NCI-H2227 treated with DMSO at 0.1 percent for 48 hours (cell line): ENCODE measurements around the gene SAXO1.
"Not testable (repeated sequence)": the region's sequence is repeated elsewhere in the genome, so short reads cannot be mapped to it uniquely, and the experiment has no call there.

Source experiments
- DNase-seq: peaks from one replicate; lab custom pipeline; 2025; lab: John Stamatoyannopoulos, UW

SAXO1 gene

DNA sequence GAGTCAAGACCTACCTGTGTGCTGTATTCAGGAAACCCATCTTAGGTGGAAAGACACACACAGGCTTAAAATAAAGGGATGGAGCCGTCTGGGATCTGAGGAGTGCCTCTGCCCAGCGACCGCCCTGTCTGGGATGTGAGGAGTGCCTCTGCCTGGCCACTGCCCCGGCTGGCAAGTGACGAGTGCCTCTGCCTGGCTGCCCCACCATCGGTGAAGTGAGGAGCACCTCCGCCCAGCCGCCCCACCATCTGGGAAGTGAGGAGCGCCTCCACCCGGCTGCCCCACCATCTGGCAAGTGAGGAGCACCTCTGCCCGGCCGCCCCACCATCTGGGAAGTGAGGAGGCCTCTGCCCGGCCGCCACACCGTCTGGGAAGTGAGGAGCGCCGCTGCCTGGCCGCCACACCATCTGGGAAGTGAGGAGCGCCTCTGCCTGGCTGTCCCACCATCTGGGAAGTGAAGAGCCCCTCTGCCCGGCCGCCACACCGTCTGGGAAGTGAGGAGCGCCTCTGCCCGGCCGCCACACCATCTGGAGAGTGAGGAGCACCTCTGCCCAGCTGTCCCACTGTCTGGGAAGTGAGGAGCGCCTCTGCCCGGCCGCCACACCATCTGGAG lies 33.7 kb downstream of the SAXO1 start:
- no peak for DNase-seq

DNA sequence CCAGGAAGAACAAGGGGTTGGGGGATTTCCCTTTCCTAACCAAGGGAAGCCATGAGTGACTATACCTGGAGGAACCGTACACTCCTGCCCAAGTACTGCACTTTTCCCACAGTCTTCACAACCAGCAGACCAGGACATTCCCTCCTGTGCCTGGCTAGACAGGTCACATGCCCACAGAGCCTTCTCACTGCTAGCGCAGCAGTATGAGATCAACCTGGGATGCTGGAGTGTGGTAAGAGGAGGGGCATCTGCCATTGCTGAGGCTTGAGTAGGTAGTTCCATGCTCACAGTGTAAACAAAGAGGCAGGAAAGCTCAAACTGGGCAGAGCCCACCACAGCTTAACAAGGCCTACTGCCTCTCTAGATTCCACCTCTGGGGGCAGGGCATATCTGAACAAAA lies 35.9 kb downstream of the SAXO1 start:
- DNase-seq: no peak

DNA sequence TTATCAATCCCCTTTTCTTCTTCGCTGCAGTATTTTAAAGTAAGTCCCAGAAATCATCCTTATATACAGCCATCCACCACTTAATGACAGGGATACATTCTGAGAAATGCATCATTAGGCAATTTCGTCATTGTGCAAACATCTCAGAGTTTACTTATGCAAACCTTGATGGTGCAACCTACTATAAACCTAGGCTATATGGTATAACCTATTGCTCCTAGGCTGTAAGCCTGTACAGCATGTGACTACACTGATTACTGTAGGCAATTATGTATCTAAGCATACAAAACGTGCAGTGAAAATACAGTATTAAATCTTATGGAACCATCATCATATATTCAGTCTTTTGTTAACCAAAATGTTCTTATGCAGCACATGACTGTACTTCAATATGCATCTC lies 36.8 kb downstream of the SAXO1 start:
- no peak for DNase-seq

DNA sequence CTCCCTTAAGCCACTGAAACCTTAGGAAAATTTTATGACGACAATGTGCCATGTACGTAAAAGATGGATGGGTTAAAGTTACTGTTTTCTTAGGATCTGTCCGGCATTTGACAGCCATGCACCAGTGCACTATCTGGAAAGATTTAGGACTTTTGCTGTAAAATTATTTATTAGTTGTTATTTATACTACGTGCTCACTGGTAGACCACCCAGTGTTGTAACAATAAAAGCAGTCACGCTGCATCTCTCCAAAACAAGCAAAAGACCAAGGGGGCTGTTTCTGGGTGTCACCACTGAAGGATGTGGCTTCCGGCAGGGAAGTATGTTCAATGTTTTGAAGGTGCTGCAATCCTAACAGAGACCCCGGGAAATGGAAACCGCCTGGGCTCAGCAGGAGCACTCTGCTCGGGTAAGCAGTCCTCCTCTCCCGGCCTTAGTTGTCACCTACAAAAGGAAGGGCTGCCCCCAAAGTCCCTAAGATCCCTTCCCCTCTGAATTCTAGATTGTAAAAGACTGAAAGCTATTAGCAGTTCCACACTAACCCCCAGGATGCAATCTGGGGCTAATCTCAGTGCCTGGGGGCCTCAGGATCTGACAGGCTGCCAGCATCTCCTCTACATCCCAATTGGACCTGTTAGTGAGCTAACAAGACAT lies 38.6 kb downstream of the SAXO1 start:
- DNase-seq: no peak

DNA sequence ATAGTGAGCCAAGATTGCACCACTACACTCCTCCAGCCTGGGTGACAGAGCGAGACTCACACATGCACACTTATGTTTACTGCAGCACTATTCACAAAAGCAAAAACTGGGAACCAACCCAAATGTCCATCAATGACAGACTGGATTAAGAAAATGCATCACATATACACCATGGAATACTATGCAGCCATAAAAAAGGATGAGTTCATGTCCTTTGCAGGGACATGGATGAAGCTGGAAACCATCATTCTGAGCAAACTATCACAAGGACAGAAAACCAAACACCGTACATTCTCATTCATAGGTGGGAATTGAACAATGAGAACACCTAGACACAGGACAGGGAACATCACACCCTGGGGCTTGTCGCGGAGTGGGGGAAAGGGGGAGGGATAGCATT lies 41.8 kb downstream of the SAXO1 start:
- not testable (repeated sequence) for DNase-seq

DNA sequence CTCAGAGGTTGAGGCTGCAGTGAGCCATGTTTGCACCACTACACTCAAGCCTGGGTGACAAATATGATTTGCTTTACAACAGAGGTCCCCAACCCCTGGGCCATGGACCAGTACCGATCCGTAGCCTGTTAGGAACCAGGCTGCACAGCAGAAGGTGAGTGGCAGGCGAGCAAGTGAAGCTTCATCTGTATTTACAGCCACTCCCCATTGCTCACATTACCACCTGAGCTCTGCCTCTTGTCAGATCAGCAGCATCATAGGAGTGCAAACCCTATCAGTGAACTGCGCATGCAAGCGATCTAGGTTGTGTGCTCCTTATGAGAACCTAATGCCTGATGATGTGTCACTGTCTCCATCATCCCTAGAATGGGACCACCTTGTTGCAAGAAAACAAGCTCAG lies 42.5 kb downstream of the SAXO1 start:
- DNase-seq: no peak

DNA sequence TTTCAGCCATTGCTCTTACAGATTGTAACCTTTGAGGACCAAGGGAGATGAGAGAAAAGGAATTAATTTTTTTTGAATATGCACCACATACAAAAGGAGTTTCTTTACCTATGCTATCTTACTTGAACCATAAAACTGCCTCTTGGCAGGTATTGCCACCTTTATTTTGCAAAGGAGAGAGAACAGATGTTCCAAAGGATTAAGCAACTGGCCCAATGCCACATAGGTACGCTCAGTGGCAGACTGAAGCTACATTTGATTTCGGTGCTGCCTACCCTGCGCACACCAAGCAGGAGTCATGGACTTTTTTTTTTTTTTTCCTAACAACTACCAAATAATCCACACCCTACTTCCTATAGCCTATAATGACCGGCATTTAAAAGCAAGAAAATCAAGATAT lies 43.1 kb downstream of the SAXO1 start:
- DNase-seq: no peak

DNA sequence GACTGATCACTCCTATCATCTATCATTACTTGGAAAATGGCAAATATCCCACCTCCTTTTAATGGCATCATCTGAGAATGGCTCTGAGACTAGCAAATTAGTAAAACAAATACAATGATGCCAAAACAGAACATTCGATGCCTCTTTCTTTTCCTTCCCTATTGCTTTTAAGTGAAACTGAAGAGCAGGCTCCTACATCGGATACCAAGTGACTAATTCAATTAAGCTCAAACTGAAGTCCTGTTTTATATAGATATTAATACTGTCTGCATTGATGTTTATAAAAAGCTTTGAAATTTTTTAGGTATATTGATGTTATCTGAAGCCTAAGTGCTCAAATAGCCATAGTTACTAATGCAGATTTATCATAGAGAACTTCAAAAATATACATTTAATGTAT lies 43.9 kb downstream of the SAXO1 start:
- DNase-seq: no peak

DNA sequence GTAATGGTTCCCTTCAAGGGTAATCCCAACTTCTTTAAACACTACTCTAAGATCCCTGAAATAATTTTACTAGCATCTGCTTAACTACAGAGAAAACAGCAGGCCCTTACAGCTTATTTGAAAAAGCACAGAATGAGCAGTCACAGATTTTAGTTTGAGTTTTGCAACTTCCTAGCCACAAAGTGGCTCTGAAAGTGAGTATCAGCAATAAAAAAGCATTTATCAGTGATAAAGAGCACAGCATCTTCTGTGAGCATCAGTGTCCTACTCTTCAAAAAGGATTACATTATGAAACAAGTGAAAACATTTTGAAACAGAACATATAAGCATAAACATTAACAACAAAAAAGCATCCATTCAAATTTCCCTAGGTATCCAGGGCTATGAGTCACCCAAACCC lies 45.0 kb downstream of the SAXO1 start:
- DNase-seq: no peak

DNA sequence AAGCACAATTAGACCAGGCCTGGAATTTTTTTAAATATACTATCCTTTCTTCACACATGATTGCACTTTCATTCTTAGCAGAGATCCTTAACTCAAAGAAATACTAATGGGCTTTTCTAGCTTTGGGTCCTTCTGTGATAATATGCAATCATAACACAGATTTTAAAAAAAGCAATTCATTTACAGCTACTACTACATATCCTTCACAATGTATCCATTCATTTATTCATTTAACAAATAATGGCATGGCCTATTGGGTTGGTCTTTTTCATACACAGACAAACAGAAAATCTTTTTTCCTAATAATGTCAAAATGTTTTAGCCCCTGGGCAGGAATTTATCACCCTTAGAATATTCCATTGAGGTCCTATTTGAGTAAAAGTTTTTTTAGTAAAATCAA lies 47.0 kb downstream of the SAXO1 start:
- DNase-seq: no peak

DNA sequence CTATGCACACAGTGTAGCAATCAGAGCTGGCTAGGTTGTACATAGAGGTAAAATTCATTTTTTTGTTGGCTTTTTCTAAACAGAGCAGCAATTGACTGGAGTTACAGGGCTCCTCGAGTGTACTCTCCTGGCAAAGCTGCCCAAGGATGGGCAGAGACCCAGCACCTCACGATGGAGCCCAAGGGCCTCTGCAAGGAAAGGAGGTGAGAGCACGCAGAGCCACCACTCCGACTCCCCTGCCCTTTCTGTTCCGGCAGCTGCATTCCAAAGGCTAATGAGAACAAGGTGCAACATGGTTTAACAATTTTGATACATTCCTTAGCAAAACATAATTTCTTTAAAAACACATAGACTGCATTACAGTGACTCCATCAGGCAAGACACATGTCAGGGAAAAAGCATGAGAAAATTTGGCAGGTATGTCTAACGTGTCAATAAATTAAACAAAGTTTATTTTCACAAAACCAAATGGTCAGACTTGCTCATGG lies 47.5 kb downstream of the SAXO1 start:
- DNase-seq: no peak

DNA sequence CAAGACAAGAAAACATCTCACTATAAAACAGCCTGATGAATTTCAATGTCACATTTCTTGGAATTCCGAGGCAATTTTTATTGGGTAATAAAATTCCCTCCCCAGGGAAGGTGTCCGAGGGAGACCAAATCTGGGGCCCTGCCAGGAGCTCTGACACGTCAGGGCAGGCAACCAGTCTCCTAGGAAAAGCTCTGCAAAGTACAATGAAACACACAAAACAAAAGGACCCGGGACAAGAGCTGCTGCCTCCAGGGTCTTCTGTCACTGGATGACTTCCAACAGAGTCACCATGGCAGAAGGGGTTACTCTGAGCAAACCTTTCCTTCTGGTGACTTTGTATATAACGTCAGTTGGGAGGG lies 50.8 kb downstream of the SAXO1 start:
- no peak for DNase-seq

DNA sequence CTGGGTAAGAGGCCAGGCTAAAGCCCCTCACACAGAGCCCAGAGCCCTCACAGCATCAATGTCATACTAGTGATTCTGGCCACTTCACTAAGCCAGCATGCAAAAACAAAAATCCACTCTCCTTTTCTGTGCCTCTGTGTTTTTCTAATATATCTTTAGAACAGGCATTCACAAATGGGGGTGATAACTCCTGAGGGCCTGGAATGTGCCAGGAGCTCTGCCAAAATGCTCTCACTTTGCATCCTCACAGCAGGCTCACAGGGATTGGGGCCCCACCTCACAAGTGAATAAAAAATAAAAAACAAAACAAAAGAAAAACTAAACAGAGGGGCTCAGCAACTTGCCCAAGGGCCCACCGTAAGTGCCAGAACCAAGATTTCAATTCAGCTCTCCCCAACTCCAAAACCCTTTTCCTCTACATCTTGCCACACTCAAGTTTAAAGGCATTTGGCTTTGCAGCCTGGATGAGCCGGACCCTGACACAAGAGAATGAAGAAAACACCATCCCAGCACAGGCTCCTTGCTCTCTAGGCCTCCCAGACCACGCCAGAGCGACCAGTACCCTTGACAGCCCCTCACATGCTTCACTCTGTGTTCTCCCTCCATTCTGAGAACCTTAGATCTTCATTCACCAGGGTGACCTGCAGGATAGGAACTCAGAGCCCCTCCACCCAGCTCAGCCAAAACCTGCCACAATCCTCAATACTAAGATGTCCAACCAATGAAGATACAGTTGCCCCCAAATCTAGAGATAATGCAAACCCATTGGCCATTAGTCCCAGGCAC lies 51.3 kb downstream of the SAXO1 start:
- no peak for DNase-seq

DNA sequence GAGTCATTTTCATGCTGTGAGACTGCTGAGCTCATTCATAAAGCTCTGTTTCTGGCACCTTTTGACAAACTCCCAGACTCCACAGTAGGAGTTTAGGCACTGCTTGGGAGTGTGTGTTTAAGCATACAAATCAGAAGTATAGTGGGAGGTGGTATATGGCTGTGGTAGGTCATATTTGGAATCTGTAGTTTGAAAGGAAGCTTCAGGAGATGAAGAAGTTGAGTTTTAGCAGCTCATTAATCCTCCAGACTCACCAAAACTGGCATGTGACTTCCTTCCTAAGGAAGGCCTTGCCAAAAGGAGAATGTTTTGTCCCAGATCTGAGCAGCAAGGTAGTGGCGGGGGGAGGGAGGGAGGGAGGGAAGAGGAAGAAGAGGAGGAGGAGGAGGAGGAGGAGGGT lies 52.8 kb downstream of the SAXO1 start:
- no peak for DNase-seq

DNA sequence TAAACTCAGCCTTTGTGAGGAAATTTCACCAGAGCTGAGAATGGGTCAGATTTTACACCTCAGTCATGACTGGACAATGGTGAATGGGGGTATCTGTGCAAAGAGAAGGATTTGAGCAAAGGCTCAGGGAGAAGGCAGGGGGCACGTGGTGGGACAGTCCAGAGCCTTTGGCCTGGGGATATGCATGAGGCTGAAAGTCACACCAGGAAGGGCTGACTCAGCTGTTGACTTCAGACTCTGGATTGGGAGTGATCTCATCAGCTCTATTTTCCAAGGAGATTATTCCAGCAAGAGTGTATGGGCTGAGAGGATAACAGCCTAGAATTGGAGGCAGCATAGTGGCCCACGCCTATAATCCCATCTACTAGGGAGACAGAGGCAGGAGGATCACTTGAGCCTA lies 53.6 kb downstream of the SAXO1 start:
- no peak for DNase-seq

DNA sequence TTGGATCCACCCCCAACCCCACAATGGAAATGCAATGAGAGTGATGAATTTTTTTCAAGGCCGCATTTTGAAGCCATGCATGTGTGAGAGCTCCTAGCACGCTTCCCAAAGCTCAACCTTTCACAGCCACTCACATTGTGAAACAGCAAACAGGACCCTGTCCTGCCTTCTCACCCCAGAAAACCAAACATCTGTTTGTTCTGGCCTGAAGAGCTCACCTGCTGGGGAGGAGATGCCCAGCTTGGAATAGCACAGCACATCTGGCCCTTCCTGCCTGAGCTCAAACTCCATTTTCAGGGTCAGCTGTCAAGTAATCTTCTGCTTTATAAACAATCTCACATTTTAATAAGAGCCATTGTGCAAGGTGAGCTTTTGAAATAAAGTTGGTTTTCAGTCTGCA lies 54.8 kb downstream of the SAXO1 start:
- DNase-seq: no peak

DNA sequence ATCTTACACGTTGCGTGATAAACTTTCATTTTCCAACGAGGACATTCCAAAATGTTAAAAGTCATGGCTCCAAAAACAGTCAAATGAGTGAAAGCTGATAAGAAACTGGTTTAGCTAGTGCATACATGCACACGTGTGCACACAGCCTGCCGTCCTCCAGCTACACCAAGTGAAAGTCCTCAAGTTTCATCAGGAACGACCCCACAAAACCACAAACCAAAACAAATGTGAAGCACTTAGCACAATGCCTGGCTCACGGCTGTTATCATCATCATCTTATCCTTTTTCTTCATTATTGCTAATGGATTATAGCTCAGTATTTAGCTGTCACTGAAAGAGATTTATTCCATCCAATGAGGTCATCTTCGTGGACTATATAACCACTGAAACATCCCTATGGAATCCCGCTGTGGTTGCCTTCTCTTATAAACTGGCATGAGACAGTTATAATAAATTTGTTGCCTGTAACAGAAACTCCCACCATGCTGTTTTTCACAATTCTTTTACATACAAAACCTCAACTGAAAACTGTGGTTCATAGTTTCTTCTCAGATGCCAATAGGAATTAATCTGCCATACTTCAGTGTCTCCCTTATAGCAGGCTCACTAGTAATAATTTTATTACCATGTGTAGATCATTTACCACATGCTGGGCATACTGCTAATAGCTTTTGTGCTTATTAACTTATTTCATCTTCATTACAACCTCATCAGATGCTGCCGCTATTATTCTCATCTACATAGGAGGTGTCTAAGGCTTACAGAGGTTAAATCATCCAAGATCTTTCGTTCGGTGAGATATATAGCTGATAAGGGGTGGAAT lies 56.1 kb downstream of the SAXO1 start:
- no peak for DNase-seq

DNA sequence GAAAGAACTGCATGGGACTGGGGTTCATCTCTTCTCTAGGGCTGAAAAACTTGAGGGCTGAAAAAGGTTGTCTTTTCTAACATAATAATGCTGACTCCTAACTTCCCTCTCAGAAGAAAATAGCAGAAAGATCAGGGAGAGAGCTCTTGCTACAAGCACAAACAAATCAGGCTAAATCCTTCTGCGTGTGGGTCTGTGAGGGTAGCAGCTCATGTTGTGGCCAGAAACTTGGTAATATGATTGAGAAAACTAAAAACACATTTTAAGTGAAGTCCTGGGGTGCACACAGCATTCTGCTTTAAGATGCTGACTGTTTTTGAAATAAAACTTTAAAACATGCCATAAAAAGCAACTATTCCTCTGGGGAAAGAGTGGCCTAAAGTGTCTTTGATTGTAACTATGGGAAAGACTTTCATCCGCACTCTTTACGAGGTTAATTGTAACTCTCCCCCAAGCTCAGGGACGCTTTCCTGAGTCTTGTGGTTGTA lies 56.7 kb downstream of the SAXO1 start:
- DNase-seq: no peak

DNA sequence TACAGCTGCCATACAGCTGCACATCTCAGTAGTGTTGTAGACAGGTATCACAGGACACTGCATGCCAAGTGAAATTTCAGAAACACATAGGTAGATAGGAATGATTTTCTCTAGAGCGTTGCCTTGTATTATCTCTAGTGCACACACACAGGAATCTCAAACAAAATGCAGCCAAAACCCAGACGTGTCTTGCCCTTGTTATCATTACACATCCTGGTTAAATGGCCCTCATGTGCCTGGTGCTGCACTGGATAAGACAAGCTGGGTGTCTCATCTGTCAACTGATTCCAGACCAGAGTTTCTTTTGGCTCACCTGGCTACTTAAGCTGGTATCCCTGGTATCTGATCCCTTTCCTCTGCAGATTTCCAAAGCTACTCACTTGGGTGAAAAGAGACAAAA lies 59.7 kb downstream of the SAXO1 start:
- DNase-seq: no peak

DNA sequence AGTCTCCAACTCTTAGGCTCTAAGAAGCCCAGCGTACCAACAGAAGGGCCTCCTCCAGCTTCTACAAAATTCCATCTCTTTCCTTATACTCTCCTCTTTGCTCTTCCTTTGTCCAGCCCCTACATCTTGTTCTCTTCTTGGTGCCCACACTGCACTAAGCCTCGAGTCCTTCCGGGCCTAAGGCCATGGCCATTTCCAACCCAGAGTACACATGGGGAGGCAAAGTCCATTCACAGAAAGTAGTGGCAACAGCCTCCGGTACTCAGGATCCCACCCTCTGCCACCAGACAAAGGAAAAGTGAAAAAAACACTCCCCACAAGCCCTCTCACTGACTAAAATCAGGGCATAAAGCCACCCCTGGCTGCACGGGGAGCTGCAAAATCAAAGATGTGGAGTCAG lies 60.3 kb downstream of the SAXO1 start:
- DNase-seq: no peak

DNA sequence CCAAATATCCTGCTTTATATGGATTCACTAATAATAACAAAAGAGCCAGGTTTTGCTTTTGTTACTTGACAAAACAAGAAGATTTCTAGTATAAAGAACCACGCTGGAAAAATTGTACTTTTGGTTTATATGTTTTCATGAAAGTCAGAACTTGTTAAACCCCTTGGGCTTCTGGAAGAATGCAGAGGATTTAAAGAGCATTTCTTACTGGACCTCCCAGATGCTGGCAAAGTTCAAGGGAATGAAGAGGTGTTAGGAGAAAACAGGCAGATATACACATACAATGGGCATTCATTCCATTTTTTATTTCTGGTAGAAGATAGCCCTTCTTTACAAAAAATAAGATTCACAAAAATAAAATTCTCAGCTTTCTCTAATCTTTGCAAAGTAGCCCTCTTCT lies 61.1 kb downstream of the SAXO1 start:
- DNase-seq: no peak

DNA sequence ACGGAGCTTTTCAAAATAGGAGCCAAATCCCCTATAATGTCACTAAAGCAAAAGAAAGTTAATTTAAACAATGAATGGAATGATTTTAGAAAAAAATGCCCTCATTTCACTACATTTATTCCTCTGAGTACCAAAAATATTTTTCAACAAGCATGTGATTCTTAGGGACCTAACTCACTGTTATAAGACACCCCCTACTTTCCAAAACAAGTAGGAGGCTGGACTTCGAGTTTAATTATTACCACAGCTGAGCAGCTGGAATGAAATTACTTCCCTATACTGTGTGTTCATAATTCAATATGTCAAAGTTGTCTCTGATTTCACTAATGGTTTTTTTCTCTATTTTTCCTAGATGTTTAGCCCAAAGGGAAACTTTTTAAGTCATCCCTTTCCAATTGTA lies 61.6 kb downstream of the SAXO1 start:
- no peak for DNase-seq
